GM12892 (cell line): ENCODE data around the gene TMEM127.
"Not testable (repeated sequence)": the region's sequence is repeated elsewhere in the genome, so short reads cannot be mapped to it uniquely, and the experiment has no call there.

Source experiments
- DNase-seq: peaks from one replicate; pipeline ENCODE4 v3.0.0; 2011; ENCODE audit not compliant: insufficient read length
- FAIRE-seq: peaks from 2 replicates; lab custom pipeline; 2011; peaks lifted over from hg19 to GRCh38; lab: Jason Lieb, UNC
- POLR2A ChIP-seq: IDR thresholded peaks from 2 replicates; pipeline ENCODE4 v1.6.1; 2011; ENCODE audit warnings: low read depth, low read length, control low read depth
- POLR2AphosphoS5 ChIP-seq: IDR thresholded peaks from 2 replicates; pipeline ENCODE4 v1.6.1; 2011; ENCODE audit warnings: low read depth, low read length, control low read depth
- TAF1 ChIP-seq: IDR thresholded peaks from 2 replicates; pipeline ENCODE4 v1.6.1; 2011; ENCODE audit warnings: low read depth, mild to moderate bottlenecking, control low read depth, low read length, borderline replicate concordance

Gene TMEM127

DNA sequence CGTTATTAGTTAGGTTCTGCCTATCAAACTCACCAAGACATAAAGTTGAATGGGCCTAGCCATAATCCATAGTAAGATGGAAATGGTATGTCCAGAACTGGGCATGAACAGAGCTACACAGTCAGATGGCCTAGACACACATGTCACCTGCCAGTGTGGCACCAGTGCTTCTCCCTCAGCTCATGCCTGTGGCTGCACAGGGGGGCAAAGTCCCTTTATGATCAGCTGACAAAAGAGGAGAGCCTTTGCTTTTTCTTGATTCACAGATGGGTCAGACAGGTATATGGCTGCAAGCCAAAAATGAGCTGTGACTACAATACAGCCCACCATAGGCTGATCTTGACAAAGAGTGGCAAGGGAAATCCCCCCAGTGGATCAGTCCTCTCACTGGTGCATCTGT lies 28.9 kb downstream of the TMEM127 start:
- TF ChIP-seq POLR2AphosphoS5 (no peak), TAF1 (no peak), POLR2A (no peak)
- DNase-seq, result no peak
- FAIRE-seq, result no peak

DNA sequence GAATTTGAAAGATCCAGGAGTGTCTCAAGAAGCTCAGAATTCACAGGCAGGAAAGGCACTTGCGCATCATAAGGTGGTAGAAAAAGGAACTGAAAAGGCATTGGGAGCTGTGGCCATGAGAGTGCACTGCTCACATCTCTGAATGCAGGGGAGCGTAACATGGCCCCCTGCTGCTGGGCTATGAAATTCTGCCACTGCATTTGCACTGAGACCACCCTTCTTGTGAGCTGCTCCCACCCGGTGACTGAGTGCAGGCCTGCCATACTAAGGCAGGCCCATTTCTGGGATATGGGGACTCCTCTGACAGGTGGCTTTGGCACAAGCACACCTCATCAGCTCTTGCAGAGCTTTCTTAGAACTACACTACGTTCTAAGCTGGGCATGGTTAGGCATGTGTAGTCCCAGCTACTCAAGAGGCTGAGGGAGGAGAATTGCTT lies 31.9 kb downstream of the TMEM127 start:
- peak; percentile 90 for FAIRE-seq
- no peak for DNase-seq

DNA sequence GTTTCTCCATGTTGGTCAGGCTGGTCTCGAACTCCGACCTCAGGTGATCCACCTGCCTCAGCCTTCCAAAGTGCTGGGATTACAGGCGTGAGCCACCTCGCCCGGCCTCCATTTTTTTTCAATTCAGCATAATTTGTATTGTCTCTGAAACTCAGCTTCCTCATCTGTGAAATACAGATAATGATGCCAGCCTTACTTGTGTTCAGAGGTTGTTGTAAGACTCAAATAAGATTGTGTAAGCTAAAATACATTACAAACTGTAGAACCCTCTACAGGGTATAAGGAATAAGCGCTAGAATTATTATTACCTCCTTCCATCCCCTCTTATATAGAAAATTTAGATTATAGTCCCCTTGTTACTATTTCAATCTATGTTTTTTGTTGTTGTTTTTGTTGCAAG lies 32.4 kb downstream of the TMEM127 start:
- DNase-seq (no peak), FAIRE-seq (no peak)
- TF ChIP-seq POLR2AphosphoS5, result no peak

More for the DNA sequence above, 31.9 kb downstream of the TMEM127 start:
- TF ChIP-seq TAF1, result no peak
- no peak for TF ChIP-seq POLR2AphosphoS5
- no peak for TF ChIP-seq POLR2A

DNA sequence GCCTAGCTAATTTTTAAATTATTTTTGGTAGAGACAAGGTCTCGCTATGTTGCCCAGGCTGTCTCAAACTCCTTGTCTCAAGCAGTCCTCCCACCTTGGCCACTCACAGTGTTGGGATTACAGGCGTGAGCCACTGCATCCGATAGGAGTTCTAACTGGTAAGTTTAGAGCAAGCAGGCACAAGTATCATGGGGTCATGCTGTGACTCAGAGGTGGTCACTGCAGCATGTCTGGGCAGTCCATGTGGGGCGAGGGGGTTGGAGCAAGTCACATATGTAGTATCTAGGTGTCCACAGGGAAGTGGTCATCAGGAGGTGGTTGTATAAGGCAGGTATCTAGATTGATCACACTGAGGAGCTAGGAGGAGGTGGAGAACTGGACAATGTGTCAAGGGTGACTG lies 34.5 kb downstream of the TMEM127 start:
- no peak for FAIRE-seq
- TF ChIP-seq POLR2AphosphoS5, result no peak
- no peak for TF ChIP-seq TAF1
- no peak for TF ChIP-seq POLR2A
- DNase-seq, result no peak

DNA sequence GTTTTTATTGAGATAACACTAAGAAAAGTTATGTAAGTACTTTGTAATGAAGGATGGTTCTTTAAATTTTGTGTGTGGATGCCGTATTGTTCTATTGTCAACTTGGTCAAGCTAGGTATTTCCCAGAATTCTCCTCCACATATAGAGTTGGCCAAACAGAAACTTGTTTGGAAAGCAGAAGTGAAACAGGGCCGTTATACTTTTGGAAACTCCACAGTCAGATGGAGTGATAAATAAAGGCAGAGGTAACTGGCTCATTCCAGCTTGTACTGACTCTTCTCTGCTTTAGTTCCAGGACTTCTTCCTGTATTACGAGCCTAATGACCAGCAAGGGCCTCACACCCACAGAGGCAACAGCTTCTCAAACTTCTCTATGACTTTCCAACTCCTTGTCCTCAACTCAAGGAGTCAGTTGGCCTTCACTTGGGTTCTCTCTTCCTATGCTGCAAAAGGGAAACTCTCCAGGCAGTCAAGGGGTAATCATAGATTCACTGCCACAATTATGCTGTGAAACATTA lies 40.7 kb downstream of the TMEM127 start:
- DNase-seq (no peak), FAIRE-seq (peak; percentile 38)
- TF ChIP-seq TAF1, result no peak
- TF ChIP-seq POLR2AphosphoS5, result peak; percentile 55; the same call in 1 of the 2 replicates
- peak; percentile 70 for TF ChIP-seq POLR2A

DNA sequence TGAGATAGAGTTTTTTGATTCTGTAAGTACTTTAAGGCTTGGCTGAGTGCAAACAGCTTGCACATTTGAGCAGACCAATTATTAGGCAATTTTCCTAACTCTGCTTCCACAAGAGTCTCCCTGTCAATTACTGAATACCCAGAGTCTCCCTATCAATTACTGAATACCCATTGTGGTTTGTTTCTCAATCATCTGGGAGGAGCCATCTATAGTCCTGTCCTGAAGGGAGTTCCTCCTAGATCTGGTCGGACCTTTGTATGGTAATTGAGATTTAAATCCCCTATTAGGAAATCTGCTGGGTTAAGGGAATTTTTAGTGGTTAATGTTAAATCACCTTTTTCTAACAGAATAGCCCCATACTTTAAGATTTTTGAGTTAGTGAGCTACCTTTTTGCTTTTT lies 44.7 kb downstream of the TMEM127 start:
- DNase-seq, FAIRE-seq: not testable (repeated sequence)

DNA sequence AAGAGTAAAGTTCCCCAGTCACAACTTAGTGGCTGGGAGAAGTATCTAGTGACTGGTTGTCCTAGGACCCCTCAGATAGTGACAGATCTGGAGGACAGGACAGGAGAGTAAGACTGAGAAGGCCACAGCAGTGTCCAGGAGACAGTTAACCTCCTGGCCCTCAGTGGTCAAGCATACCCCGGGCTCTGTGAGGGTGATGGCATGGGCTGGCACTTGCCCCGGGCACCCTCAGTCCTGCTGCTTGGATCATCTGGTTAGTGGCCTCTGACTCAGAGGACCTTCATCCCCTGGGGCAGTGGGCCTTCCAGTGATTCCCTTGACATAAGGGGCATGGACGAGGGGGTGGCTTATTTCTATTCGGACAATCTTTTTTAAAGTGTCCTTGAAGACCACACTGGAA lies 45.8 kb downstream of the TMEM127 start:
- not testable (repeated sequence) for FAIRE-seq, DNase-seq

DNA sequence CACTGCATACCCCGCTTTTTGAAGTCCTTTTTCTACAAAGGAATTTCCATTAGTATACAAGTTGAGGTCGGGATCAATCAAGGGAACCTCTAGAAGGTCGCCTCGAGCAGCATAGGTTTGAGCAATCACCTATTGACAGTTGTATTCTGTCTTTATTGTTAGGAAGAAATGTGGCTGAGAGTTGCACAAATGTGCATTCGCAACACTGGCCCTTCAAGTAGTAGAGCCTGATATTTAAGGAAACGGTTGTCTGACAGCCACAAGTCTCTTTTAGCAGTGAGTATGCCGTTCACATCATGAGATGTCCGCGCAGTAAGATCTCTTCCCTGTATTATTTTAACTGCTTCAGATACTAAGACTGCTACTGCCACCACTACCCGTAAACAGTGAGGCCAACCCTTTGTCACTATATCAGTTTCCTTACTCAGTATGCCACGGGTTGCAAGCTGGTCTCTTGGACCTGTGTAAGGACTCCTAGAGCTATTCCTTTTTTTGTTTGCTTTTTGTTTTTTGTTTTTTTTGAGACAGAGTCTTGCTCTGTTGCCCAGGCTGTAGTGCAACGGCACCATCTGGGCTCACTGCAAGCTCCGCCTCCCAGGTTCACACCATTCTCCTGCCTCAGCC lies 47.2 kb downstream of the TMEM127 start:
- FAIRE-seq (no peak), DNase-seq (no peak)

DNA sequence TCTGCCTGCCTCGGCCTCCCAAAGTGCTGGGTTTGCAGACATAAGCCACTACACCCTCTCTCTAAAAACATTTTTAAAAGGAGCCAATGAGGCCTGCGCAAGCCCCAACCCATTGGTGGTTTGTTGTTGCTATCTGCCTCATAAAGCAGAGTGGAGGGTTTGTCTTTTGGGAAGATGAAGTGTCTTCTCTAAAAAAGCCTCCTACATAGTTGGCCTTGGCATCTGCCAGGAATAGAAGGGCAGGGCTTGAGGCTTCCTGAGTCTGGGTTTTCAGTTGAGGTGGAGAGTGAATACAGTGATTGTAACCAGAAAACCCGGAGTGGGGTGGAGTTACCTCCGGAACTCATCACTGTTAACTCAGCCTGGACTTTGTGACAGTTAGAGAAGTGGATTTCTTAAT lies 51.2 kb downstream of the TMEM127 start:
- DNase-seq, result no peak
- FAIRE-seq, result no peak
- TF ChIP-seq POLR2AphosphoS5 (no peak), POLR2A (no peak)

More for the DNA sequence above, 47.2 kb downstream of the TMEM127 start:
- TF ChIP-seq POLR2AphosphoS5 (no peak), TAF1 (no peak), POLR2A (no peak)

DNA sequence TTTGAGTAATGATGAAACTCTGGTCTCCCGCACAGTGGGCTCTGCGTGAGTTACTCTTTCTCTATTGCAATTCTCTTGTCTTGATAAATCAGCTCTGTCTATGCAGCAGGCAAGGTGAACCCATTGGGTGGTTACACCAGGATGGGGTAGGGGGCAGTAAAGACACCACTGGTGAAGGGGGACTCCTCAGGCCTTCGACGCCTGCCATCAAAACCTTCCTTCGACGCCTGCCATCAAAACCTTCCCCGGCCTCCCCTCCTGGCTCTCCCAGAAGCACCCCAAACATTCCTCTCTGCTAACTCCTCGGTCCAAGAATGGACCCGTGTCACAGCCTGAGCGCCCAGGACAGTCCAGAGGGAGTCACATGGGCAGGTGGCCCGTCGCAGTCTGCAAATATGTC lies 52.4 kb downstream of the TMEM127 start:
- no peak for FAIRE-seq
- no peak for TF ChIP-seq POLR2A
- TF ChIP-seq TAF1, result no peak
- TF ChIP-seq POLR2AphosphoS5, result no peak
- no peak for DNase-seq

DNA sequence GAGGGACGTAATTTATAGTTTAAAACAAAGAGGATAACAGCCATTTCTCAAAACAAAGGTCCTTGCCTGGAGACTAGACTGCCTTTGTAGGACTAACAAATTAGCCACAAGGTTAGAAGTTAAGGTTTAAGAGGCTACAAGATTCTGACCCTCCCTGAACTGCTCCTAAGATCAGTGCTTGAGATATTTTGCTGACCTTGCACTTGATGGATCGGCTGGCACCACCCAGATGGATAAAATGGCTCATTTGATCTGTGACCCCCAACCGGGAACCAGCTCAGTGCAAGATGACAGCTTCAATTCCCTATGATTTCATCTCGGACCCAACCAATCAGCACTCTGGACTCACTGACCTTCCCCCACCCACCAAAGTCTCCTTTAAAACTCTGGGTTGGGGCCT lies 53.5 kb downstream of the TMEM127 start:
- no peak for FAIRE-seq
- DNase-seq, result no peak
- no peak for TF ChIP-seq TAF1
- no peak for TF ChIP-seq POLR2A
- TF ChIP-seq POLR2AphosphoS5, result no peak

DNA sequence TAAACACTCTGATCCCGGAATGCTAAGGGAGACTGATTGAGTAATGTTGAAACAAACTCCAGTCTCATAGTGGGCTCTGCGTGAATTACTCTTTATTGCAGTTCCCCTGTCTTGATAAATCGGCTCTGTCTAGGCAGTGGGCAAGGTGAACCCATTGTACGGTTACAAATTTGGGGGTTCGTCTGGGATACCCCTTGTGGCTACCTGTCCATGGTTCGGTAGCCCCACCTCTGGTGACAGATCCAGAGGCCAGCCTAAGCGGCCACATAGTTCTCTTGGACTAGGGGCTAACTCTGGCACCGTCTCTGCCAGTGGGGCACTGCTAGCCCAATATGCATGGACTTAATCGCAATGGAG lies 56.1 kb downstream of the TMEM127 start:
- FAIRE-seq, result no peak
- DNase-seq, result no peak
- TF ChIP-seq TAF1 (no peak), POLR2AphosphoS5 (no peak), POLR2A (no peak)
